NOMO-1 treated with dmso at 0.1 percent for 144 hours (cell line): ENCODE results near the gene ATXN7L3.
"Not testable (repeated sequence)": the region's sequence is repeated elsewhere in the genome, so short reads cannot be mapped to it uniquely, and the experiment has no call there.

Experiments
- DNase-seq: peaks from one replicate; lab custom pipeline; 2025; ENCODE audit not compliant: unreplicated experiment; lab: John Stamatoyannopoulos, UW

The ATXN7L3 gene, protein sequence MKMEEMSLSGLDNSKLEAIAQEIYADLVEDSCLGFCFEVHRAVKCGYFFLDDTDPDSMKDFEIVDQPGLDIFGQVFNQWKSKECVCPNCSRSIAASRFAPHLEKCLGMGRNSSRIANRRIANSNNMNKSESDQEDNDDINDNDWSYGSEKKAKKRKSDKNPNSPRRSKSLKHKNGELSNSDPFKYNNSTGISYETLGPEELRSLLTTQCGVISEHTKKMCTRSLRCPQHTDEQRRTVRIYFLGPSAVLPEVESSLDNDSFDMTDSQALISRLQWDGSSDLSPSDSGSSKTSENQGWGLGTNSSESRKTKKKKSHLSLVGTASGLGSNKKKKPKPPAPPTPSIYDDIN

DNA sequence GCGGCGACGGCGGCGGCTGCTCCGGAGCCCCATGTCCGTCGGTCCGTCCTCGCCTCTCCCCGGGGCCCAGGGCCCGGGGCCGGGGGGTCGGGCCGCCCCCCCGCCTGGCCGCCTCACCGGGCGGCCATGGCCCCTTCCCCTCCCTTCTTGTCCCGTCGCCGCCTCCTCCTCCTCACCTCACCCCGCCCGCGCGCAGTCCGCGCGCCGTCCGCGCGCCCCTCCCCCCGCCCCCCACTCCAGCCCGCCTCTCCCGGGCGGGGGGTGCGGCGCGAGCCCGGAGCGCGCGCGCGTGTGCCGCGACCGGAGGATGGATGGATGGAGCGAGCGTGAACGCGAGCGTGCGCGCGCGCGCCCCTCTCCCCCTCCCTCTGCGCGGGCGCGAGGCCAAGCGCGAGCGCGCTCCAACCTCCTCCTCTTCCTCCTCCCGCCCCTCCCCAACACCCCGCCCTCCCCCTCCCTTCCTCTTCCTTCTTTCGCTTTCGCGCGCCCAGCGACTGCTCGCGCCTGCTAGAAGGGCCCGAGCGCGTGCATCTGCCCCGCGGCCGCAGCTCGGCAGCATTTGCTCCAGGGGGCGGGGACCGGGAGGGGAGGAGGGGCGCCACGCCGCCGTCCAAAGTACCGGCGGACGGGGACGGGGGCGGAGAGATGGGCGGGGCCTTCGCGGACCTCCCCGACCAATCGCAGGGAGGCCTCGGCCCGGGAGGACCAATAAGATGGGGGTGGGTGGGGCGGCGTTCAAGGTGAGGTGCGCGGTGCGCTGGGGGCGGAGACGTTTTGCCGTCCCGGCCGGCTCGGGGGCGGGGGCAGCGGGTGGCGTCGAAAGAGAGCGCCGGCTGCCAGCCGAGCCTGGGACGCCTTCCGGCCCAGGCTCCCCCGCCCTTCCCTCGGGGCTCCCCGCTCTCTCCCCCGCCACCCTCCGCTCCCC lies at the start of gene ATXN7L3:
ATXN7L3 (minus strand) TSS at position 332 of the 925 bp plus-strand sequence. CDS start 1,814 bp downstream, outside the sequence.
- DNase-seq = peak; percentile 99

- no peak for DNase-seq
Observed at GRCh38 chr17:44247876-44248736, 48.4 kb upstream of the ATXN7L3 start.

- no peak for DNase-seq
Observed at GRCh38 chr17:44247440-44247841, 47.8 kb upstream of the ATXN7L3 start.

- peak; percentile 67 for DNase-seq
Observed at GRCh38 chr17:44241106-44241624, 41.5 kb upstream of the ATXN7L3 start.

- not testable (repeated sequence) for DNase-seq
Observed at GRCh38 chr17:44237886-44238285, 38.2 kb upstream of the ATXN7L3 start.

- no peak for DNase-seq
Observed at GRCh38 chr17:44236444-44236991, 36.8 kb upstream of the ATXN7L3 start.

GRCh38 chr17:44235583-44235936 lies 35.9 kb upstream of the ATXN7L3 start:
- no peak for DNase-seq

DNA sequence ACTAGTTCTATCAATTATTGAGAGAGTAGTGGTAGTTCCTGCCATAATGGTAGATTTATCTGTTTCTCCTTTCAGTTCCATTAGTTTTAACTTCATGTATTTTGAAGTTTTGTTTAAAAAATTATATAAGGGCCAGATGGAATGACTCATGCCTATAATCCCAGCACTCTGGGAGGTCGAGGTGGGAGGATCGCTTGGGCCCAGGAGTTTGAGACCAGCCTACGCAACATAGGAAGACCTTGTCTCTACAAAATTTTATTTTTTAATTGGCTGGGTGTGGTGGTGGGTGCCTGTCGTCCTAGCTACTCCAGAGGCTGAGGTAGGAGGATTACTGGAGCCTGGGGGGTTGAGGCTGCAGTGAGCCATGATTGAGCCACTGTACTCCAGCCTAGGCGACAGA lies 33.9 kb upstream of the ATXN7L3 start:
- DNase-seq = no peak

GRCh38 chr17:44232061-44232460 lies 32.4 kb upstream of the ATXN7L3 start:
- no peak for DNase-seq

DNA sequence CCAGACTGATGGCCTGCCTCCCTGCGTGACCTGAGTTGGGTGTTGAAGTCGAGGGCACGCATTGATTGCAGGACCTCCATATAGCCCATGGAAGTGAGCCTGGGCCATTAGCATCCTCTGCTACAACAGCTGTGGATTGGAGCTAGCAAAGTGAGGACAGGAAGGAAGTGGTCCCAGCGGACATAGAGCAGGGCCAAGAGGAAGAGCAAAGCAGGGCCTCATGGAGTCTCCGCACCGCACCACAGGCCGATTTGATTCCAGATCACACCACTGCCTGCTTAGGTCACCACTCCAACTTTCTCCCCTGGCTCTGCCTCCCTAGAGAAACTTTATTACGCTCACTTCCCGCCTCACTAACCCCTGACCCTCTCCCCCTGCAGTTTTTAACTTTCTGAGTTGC lies 30.5 kb upstream of the ATXN7L3 start:
- DNase-seq = no peak

- DNase-seq = no peak
Observed at GRCh38 chr17:44229090-44229489, 29.4 kb upstream of the ATXN7L3 start.

GRCh38 chr17:44223541-44224071 lies 23.9 kb upstream of the ATXN7L3 start:
- DNase-seq = no peak

DNA sequence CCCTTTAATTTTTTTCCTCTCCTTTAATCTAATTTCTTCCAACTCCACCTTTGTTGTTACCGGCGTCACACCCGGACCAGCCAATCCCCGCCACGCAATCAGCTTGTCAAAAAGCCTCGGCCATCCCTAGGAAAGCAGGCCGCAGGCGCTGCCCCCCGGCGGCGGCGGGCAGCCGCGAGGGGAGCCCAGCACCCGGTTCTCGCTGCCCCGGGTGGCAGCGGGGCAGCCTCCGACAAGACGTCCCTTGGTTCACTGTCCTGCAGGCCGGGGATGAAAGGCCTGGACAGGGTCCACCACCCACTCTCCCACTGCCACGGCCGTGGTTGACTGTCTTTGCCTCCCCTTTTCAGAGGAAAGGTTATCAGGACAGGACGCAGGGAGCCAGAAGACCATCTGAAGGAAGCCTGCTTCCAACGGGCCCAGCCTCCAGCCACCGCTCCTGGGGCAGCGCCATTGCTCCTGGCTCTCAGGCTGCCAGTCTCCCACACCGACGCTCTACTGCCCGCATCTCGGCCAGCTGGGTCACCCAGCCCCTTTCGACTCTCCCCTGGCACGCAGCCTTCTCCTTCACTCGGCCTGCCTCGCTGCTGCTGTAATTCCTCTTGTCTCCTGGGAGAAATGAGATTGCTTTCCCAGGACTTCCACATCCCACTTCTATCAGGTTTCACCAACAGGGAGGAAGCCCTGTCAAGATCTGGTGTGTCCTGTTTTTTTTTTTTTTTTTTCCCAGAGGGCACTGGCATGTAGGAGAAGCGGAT lies 22.6 kb upstream of the ATXN7L3 start:
- peak; percentile 53 for DNase-seq

DNA sequence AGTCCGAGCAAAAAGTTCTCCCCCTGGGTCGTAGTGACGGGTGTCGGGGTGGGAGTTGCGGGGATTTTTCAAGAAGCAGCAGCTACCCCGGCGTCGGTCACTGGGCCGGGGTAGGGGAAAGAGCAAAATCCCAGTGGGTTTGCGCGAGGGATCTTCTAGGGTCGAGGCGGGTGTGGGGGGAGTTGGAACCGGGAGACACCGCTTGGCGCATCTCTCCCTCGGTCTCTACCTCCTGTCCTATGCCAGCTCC lies 22.1 kb upstream of the ATXN7L3 start:
- no peak for DNase-seq

GRCh38 chr17:44221084-44221861 lies 21.6 kb upstream of the ATXN7L3 start:
- peak; percentile 40 for DNase-seq

DNA sequence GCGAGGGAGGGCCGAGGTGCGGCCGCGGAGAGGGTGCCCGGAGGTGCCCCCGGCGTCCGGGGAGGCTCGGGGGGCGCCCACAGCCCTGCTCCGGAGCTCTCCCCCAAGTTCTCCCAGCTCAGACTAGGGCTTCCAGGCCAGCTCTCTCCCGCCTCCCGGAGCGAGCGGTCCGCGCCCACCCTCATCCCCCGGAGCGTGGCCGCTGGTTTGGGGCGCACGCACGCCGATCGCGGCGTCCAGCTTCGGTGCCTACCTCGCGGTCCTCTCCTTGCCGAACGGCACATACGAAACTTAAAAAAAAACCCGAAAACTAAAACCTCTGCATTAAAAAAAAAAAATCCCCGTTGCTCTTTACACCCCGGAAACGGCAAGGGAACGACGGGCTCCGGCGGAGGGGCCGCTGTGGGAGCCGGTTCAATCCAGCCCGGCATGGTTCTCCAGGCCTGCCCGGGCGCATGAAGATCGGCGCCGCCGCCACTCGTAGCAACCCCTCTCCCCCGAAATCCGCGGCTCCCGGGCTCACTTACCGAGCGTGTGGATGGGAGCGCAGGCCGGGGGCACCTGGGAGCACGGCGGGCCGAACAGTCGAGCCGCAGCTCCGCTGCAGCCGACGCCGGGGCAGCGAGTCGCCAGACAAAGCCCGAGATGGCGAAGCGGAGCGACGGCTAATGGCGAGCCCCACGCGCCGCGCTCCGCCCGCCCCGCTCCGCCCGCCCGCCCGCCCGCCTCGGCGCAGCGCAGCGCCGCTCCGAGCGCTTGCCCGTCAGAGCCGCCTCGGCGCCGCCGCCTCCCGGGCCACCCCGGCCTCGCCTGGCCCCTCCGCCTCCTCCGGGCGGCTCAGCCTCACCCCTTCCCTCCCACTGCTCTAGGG lies 20.8 kb upstream of the ATXN7L3 start:
- peak; percentile 19 for DNase-seq

GRCh38 chr17:44219616-44220212 lies 20.0 kb upstream of the ATXN7L3 start, which contains the start of gene UBTF:
Gene UBTF, minus strand, starts transcription at chr17:44219675. Its CDS starts 1,446 bp downstream, at chr17:44218229.
- peak; percentile 48 for DNase-seq
